ENCODE measurements around the gene LPA.
"Not testable (repeated sequence)": the region's sequence is repeated elsewhere in the genome, so short reads cannot be mapped to it uniquely, and the experiment has no call there.

Gene LPA

GRCh38 chr6:160664198-160664597, at the start of gene LPA:
LPA (minus strand) TSS chr6:160664275; CDS start chr6:160664214, 61 bp downstream.
- H3K4me3 ChIP-seq (ENCODE audit: low read depth, low read length): not testable (repeated sequence)

- H3K4me3 ChIP-seq (ENCODE audit: low read depth, low read length): not testable (repeated sequence)
These were observed 44.9 kb upstream of the LPA start for GRCh38 chr6:160708993-160709392.

GRCh38 chr6:160704688-160705087, 40.6 kb upstream of the LPA start:
- not testable (repeated sequence) for H3K4me3 ChIP-seq (ENCODE audit: low read depth, low read length)

- not testable (repeated sequence) for H3K4me3 ChIP-seq (ENCODE audit: low read depth, low read length)
These were observed 38.0 kb upstream of the LPA start, which contains the start of gene PLG for GRCh38 chr6:160701918-160702680. PLG (plus strand) TSS chr6:160702244; CDS start chr6:160702305, 61 bp downstream.

GRCh38 chr6:160697826-160698225, 33.8 kb upstream of the LPA start:
- no peak for TF ChIP-seq CTCF (IDR thresholded peaks at IDR 0.05; ENCODE audit: low read depth, low read length)
- no peak overlapping the region for H3K4me3 ChIP-seq (ENCODE audit: low read depth, low read length)

GRCh38 chr6:160696884-160697283, 32.8 kb upstream of the LPA start:
- not testable (repeated sequence) for H3K4me3 ChIP-seq (ENCODE audit: low read depth, low read length)

GRCh38 chr6:160695622-160696021, 31.5 kb upstream of the LPA start:
- not testable (repeated sequence) for H3K4me3 ChIP-seq (ENCODE audit: low read depth, low read length)

- H3K4me3 ChIP-seq (ENCODE audit: low read depth, low read length): not testable (repeated sequence)
These were observed 30.9 kb upstream of the LPA start for GRCh38 chr6:160695025-160695424.

GRCh38 chr6:160692369-160692959, 28.4 kb upstream of the LPA start:
- TF ChIP-seq CTCF (IDR thresholded peaks at IDR 0.05; ENCODE audit: low read depth, low read length): no peak

GRCh38 chr6:160691617-160692016, 27.5 kb upstream of the LPA start:
- no peak for TF ChIP-seq CTCF (IDR thresholded peaks at IDR 0.05; ENCODE audit: low read depth, low read length)

More at GRCh38 chr6:160692369-160692959, 28.4 kb upstream of the LPA start:
- H3K4me3 ChIP-seq (ENCODE audit: low read depth, low read length): no peak overlapping the region

GRCh38 chr6:160690458-160690857, 26.4 kb upstream of the LPA start:
- no peak for TF ChIP-seq CTCF (IDR thresholded peaks at IDR 0.05; ENCODE audit: low read depth, low read length)
- no peak overlapping the region for H3K4me3 ChIP-seq (ENCODE audit: low read depth, low read length)

More at GRCh38 chr6:160691617-160692016, 27.5 kb upstream of the LPA start:
- H3K4me3 ChIP-seq (ENCODE audit: low read depth, low read length): no peak overlapping the region

All from WI38 (cell line).